GM12865 (cell line): ENCODE measurements around the gene CDK13.
A peak's percentile ranks its signal among the peaks of the same experiment; 100 is the strongest.

Experiments
- DNase-seq: peaks from one replicate; pipeline ENCODE4 v3.0.0; 2010; ENCODE audit warnings: low read depth
- H3K4me3 ChIP-seq: 2 replicates; pipeline ENCODE4 v1.5.1; 2011; ENCODE audit warnings: mild to moderate bottlenecking, low read depth, low read length, control low read depth
- TF ChIP-seq, protein P1 (sequence below): IDR thresholded peaks from 2 replicates; pipeline ENCODE4 v1.5.1; 2011; ENCODE audit warnings: low read length, control low read depth, low read depth, inconsistent platforms; ENCODE audit not compliant: insufficient read depth; ENCODE audit errors: missing control alignments

The CDK13 gene

DNA sequence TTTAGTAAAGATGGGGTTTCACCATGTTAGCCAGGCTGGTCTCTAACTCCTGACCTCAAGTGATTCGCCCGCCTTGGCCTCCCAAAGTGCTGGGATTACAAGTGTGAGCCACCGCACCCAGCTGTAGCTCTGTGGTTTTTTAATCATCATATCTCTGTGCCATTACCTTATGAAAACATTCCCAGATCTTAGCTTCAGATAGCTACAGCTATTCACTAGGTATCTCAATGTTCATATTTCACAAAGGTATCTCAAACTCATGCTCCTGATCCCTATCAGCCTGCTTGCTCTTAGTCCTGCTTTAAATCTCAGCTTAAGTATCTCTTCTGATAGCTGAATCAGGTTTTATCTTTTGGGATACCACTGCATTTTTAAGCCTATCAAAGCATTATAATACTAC is 74.8 kb downstream of the CDK13 start:
- no peak for DNase-seq
- TF ChIP-seq, protein P1, sequence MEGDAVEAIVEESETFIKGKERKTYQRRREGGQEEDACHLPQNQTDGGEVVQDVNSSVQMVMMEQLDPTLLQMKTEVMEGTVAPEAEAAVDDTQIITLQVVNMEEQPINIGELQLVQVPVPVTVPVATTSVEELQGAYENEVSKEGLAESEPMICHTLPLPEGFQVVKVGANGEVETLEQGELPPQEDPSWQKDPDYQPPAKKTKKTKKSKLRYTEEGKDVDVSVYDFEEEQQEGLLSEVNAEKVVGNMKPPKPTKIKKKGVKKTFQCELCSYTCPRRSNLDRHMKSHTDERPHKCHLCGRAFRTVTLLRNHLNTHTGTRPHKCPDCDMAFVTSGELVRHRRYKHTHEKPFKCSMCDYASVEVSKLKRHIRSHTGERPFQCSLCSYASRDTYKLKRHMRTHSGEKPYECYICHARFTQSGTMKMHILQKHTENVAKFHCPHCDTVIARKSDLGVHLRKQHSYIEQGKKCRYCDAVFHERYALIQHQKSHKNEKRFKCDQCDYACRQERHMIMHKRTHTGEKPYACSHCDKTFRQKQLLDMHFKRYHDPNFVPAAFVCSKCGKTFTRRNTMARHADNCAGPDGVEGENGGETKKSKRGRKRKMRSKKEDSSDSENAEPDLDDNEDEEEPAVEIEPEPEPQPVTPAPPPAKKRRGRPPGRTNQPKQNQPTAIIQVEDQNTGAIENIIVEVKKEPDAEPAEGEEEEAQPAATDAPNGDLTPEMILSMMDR, result no peak

DNA sequence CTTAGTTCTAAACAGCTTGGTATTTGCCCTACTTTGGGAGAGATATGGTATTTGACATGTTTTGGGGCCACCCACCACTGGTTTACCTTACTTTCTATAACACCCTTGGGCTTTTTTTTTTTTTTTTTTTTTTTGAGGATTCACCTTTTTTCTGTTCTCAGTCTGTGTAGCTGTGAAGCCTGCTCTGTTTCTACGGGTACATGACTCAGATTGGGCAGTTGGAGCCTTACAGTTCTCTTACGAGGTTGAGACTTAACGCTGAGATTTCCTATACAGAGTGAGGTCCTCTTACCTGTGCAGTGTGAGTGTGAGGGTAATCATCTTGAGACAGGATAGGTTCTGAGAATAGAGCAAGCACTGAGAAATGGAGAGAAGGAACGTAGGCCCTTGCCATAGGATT is 77.5 kb downstream of the CDK13 start:
- no peak overlapping the region for H3K4me3 ChIP-seq
- no peak for DNase-seq
- TF ChIP-seq, protein P1, result no peak

More for the DNA sequence above, 74.8 kb downstream of the CDK13 start:
- no peak overlapping the region for H3K4me3 ChIP-seq

DNA sequence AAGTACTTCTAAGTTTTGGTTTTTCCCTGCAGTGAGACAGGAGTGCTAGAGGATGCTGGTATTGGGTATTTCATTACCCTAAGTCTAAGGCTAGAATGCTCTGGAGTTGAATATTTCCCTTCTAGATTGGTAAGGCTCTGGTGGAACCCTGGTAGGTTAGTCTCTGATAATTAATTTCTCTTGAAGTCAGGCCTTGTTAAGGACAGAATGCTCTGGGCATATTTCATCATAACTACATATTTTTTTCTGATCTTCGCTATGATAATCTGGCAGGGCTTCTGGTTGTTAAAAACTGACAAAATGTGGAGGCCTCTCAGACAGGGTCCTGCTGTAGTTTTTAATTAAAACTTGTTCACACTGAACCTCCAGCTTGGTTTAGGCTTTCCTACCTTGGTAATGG is 83.8 kb downstream of the CDK13 start:
- no peak overlapping the region for H3K4me3 ChIP-seq
- TF ChIP-seq, protein P1, result no peak
- DNase-seq, result no peak

DNA sequence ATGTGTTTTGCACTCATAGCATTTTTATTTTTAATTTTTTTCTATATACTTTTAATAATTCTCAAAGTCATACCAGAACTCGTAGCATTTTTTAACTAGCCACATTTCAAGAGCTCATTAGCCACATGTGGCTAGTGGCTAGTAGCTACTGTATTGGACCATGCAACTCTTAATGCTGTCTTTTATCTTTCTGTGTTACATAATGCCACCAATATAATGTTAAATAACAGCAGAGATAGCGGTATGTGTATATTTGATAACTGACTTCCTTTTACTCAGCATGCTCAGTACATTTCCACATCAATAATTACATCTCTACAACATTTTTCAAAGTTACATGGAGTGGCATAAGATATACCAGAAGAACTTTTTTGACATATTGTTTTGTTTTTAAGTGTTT is 91.4 kb downstream of the CDK13 start:
- TF ChIP-seq, protein P1, result no peak
- no peak overlapping the region for H3K4me3 ChIP-seq
- DNase-seq, result no peak

DNA sequence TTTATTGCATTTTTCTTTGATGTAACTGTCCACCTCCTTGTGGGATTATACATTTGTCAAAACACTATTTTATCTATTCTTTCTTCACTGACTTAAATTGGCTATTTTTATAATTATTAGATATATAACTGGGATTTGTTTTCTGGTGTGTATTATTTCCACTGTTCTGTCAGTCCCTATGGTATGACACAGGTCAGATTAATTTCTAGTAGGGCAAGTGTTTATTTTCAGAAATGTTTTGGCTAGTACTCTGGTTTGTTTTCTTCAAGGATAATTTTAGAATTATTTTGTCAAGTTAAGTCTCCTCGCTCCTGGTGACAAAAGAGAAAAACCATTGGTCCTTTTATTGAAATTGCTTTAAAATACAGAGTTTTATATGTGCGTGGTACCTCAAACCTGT is 93.1 kb downstream of the CDK13 start:
- TF ChIP-seq, protein P1, result no peak
- no peak overlapping the region for H3K4me3 ChIP-seq
- DNase-seq, result no peak

DNA sequence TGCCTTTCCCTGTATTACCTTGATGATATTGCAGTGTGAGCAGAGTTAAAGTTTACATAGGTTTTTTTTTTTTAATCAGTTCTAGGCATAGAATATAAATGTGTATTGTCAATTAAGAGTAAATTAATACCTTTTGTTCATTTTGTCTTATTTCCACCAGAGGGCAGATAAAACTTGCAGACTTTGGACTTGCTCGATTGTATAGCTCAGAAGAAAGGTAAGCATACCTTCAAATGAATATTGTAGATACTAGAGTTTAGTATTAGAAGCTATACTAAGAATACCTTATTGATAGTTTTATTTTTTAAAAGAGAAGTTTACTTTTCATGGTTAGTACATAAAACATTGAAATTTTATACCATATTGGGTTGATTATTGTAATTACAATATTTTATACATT is 97.6 kb downstream of the CDK13 start:
- peak; percentile 5 for DNase-seq
- H3K4me3 ChIP-seq, result no peak overlapping the region
- TF ChIP-seq, protein P1, result no peak

DNA sequence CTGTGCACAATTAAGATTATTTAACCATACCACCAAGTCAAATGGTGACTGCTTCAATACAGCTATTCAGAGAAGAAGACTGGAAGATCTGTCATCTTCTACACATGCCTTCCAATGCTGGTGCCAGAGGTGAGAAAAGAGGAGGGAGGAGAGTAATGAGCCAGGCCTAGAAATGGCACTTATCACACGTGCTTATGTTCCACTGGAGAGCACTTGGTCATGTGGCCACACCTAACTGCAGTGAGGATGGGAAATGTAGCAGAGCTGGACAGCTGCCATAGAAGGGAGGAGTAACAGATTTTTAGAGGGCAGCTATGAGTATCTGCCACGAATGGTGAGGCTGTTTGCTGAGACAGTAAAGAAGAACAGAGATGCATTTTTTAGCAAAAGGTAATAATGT is 107.2 kb downstream of the CDK13 start:
- DNase-seq, result no peak
- no peak overlapping the region for H3K4me3 ChIP-seq
- TF ChIP-seq, protein P1, result no peak
